ENCODE measurements around the gene STPG2. TPM values are rescaled to one million over a fixed set of nuclear protein-coding genes. Genes with fewer than 3 reads are reported as not detected.
"Not testable (repeated sequence)": the region's sequence is repeated elsewhere in the genome, so short reads cannot be mapped to it uniquely, and the experiment has no call there.

The STPG2 gene
- polyA plus RNA-seq, 12 donors, result 0.11 to 0.32 (median 0.23) TPM; not detected in 8

- no peak for DNase-seq
These were observed 192.4 kb downstream of the STPG2 start for GRCh38 chr4:97950836-97951235.

- no peak for DNase-seq
These were observed 200.3 kb downstream of the STPG2 start for GRCh38 chr4:97942951-97943350.

GRCh38 chr4:97942137-97942536 is 201.1 kb downstream of the STPG2 start:
- no peak for DNase-seq

DNA sequence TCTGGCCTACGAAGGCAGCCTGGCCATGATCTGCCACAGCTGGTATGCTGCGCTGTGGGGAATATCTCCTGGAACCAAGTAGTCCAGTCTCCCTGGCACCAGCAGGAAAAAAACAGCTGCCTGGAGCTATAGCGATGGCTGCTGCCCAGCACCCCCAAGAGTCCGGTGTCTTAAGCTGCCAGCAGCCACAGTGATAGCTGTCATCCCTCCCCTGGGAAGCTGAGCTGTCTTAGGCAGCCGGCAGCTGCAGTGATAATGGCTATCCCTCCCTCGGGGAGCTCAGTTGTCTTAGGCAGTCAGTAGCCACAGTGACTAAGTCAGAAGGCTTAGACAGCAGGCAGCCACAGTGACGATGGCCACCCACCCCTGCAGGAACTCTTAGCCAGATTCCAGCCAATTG is 205.1 kb downstream of the STPG2 start:
- no peak for DNase-seq

DNA sequence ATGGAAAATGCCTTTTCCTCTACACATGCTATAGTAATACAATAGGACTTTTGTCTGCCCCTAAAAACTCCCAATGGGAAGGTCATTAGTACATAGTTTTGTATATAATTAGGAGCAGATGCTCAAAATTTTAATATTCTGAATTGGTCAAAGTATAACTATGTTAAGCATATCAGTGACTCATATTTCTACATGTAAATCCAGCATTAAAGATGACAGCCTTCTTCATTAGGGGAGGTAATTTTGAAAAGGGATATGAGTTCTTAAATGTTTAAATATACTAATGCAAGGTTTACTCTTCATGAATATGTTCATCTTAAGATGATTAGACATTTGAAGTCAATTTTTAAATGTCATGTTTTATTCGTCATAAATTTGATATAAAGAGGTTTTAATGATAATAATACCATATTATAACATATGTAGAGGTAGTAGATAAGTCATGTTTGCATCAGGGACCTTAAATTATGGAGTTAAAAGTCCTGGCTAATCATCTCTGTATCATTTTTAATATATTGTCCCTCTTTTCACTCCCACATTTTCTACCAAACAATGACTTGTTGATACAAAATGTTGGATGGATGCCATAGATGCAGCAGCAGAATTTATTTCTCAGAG is 218.8 kb downstream of the STPG2 start:
- no peak for DNase-seq

GRCh38 chr4:97923096-97923495 is 220.2 kb downstream of the STPG2 start:
- DNase-seq, result no peak

GRCh38 chr4:97917115-97917514 is 226.2 kb downstream of the STPG2 start:
- no peak for DNase-seq

- DNase-seq, result no peak
These were observed 231.1 kb downstream of the STPG2 start for GRCh38 chr4:97912156-97912555.

GRCh38 chr4:97911236-97911906 is 231.9 kb downstream of the STPG2 start:
- DNase-seq, result no peak

DNA sequence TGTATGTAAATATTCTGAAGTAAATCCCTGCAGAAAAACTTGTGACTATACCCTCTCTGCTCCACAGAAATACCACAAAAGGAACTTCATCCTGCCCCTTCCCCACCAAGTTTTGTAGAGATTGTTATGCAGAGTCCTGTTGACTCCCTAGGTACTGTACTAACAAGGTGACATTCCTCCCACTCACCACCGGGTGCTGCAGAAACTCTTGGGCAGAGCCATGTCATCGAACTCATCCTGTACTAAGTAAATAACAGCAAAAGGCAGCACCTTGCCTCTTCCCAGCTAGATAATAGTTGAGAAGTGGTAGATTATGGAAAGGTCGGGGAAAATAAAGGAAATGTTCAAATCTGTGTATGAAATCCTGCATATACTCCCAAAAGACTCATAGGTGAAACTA is 233.3 kb downstream of the STPG2 start:
- no peak for DNase-seq

DNA sequence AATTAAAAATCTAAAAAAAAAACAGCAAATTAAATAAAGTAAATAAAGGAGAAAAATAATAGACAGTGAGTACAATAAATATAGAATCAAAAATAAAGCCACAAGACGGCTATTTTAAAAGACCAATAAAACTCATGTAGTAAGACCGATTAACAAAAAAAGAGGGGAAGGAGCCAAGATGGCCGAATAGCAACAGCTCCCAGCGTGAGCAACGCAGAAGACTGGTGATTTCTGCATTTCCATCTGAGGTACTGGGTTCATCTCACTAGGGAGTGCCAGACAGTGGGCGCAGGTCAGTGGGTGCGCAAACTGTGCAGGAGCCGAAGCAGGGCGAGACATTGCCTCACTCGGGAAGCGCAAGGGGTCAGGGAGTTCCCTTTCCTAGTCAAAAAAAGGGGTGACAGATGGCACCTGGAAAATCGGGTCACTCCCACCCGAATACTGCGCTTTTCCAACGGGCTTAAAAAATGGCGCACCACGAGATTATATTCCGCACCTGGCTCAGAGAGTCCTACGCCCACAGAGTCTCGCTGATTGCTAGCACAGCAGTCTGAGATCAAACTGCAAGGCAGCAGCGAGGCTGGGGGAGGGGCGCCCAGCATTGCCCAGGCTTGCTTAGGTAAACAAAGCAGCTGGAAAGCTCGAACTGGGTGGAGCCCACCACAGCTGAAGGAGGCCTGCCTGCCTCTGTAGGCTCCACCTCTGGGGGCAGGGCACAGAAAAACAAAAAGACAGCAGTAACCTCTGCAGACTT is 239.7 kb downstream of the STPG2 start:
- not testable (repeated sequence) for DNase-seq

DNA sequence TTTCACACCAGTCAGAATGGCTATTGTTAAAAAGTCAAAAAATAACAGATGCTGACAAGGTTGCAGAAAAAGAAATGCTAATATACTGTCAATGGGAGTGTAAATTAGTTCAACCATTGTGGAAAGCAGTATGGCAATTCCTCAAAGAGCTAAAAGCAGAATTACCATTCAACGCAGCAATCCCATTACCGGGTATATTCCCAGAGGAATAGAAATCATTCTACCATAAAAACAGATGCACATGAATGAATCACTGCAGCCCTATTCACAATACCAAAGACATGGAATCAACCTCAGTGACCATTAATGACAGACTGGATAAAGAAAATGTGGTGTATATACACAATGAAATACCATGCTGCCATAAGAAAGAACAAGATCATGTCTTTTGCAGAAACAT is 243.0 kb downstream of the STPG2 start:
- no peak for DNase-seq

DNA sequence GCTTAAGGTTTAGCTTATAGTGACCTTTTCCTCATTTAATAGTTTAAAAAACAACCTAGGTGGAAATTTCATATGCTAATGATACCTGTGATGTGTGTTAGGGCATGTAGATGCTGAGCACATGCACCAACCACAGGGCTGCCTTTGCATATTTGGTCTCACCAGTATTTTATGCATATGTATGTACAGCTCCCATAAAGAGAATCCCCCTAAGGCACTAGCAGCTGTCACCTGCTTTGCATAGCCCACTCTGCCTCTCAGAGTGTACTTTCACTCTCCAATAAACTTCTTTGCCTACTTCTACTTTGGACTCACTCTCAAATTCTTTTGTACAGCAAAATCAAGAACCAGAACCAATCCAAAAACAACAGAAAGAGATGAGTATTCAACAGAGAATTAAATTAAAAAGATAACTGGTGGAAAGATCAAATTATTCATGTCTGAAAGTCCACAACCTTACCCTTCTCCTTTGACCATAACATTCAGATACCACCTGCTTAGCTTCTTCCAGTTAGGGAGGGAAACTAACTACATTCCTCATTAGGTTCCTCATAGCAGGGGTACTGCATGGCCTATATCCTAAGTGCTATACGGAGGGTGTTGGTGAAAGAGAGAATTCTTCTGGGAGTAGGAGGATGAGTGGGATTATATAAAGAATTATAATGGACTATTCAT is 250.5 kb downstream of the STPG2 start:
- DNase-seq, result no peak

GRCh38 chr4:97879942-97880341 is 263.3 kb downstream of the STPG2 start:
- no peak for DNase-seq

GRCh38 chr4:97868097-97868496 is 275.2 kb downstream of the STPG2 start:
- no peak for DNase-seq

- no peak for DNase-seq
These were observed 275.7 kb downstream of the STPG2 start for GRCh38 chr4:97867557-97868091.

- DNase-seq, result no peak
These were observed 276.3 kb downstream of the STPG2 start for GRCh38 chr4:97866821-97867556.

- no peak for DNase-seq
These were observed 292.2 kb downstream of the STPG2 start for GRCh38 chr4:97851115-97851514.

- DNase-seq, result no peak
These were observed 297.5 kb downstream of the STPG2 start for GRCh38 chr4:97845758-97846157.

- no peak for DNase-seq
These were observed 301.8 kb downstream of the STPG2 start for GRCh38 chr4:97841512-97841911.

- no peak for DNase-seq
These were observed 306.6 kb downstream of the STPG2 start for GRCh38 chr4:97836662-97837061.

DNA sequence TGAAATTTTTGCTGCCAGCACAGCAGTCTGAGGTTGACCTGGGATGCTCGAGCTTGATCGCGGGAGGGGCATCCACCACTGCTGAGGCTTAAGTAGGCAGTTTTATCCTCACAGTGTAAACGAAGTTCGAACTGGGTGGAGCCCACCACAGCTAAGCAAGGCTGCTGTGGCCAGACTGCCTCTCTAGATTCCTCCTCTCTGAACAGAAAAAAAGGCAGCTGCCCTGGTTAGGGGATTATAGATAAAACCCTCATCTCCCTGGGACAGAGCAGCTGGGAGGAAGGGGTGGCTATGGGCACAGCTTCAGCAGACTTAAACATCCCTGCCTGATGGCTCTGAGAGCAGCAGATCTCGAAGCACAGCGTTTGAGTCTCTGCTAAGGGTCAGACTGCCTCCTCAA is 314.6 kb downstream of the STPG2 start:
- DNase-seq, result no peak

Measured in muscle of arm (tissue), 12 donors.